ENCODE results near the gene THAP8. TPM values are rescaled to one million over a fixed set of nuclear protein-coding genes. Genes with fewer than 3 reads are reported as not detected.

THAP8 gene
- total RNA-seq, 1 experiment from 2014 or later = 6.6 TPM

DNA sequence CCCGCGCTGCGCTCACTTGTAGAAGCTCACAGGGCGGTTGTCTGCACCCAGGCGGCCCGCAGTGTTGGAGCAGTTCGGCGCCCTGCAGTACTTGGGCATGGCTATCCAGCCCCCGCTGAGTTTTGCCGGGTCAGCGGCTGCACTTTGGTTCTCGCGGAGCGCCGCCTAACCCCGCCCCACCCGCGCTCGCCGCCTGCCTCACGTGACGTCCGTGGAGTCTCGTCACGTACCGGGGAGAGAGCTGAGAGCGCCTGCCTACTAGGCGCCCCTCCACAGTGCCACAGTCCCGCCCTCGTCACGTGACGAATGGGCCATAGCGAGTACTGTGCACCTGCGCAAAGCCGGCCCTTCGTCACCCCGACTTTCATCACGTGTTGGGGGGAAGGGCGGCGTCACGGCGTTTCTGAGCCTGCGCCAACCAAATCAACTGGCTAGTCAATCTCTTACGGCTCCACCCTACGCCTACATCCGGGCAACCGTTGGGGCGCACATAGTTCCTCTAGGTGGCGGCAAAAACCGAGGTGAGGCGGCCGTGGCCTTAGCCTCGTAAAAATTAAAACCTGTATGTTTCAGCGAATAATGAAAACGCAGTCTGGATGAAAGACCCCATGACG is at the start of gene THAP8 (continued):
- TF ChIP-seq, protein P1, sequence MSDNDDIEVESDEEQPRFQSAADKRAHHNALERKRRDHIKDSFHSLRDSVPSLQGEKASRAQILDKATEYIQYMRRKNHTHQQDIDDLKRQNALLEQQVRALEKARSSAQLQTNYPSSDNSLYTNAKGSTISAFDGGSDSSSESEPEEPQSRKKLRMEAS (CRISPR knock-in tag; IDR thresholded peaks at IDR 0.05) = peak; percentile 92
- no peak for TF ChIP-seq MXD4 (CRISPR knock-in tag; IDR thresholded peaks at IDR 0.05; ENCODE audit: borderline replicate concordance)
- TF ChIP-seq ZNF232 (CRISPR knock-in tag; IDR thresholded peaks at IDR 0.05) = peak; percentile 70; the same call in 1 of the 2 replicates
- TF ChIP-seq TEAD1 (CRISPR knock-in tag; IDR thresholded peaks at IDR 0.05) = peak; percentile 88
- TF ChIP-seq, protein P2, sequence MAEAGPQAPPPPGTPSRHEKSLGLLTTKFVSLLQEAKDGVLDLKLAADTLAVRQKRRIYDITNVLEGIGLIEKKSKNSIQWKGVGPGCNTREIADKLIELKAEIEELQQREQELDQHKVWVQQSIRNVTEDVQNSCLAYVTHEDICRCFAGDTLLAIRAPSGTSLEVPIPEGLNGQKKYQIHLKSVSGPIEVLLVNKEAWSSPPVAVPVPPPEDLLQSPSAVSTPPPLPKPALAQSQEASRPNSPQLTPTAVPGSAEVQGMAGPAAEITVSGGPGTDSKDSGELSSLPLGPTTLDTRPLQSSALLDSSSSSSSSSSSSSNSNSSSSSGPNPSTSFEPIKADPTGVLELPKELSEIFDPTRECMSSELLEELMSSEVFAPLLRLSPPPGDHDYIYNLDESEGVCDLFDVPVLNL (CRISPR knock-in tag; IDR thresholded peaks at IDR 0.05; ENCODE audit: borderline replicate concordance, low read depth) = no peak
- no peak for TF ChIP-seq TEAD4 (CRISPR knock-in tag; IDR thresholded peaks at IDR 0.05)
- TF ChIP-seq JUN (CRISPR knock-in tag; IDR thresholded peaks at IDR 0.05) = no peak
- TF ChIP-seq, protein P3, sequence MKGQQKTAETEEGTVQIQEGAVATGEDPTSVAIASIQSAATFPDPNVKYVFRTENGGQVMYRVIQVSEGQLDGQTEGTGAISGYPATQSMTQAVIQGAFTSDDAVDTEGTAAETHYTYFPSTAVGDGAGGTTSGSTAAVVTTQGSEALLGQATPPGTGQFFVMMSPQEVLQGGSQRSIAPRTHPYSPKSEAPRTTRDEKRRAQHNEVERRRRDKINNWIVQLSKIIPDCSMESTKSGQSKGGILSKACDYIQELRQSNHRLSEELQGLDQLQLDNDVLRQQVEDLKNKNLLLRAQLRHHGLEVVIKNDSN (CRISPR knock-in tag; IDR thresholded peaks at IDR 0.05) = peak; percentile 100
- TF ChIP-seq, protein P4, sequence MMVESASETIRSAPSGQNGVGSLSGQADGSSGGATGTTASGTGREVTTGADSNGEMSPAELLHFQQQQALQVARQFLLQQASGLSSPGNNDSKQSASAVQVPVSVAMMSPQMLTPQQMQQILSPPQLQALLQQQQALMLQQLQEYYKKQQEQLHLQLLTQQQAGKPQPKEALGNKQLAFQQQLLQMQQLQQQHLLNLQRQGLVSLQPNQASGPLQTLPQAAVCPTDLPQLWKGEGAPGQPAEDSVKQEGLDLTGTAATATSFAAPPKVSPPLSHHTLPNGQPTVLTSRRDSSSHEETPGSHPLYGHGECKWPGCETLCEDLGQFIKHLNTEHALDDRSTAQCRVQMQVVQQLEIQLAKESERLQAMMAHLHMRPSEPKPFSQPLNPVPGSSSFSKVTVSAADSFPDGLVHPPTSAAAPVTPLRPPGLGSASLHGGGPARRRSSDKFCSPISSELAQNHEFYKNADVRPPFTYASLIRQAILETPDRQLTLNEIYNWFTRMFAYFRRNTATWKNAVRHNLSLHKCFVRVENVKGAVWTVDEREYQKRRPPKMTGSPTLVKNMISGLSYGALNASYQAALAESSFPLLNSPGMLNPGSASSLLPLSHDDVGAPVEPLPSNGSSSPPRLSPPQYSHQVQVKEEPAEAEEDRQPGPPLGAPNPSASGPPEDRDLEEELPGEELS (CRISPR knock-in tag; IDR thresholded peaks at IDR 0.05) = peak; percentile 92
- no peak for TF ChIP-seq NFYB (CRISPR knock-in tag; conservative IDR thresholded peaks at IDR 0.05; ENCODE audit: low read depth)
- peak; percentile 55; the same call in 1 of the 2 replicates for TF ChIP-seq CREM (CRISPR knock-in tag; IDR thresholded peaks at IDR 0.05)
- no peak for TF ChIP-seq ZNF396 (CRISPR knock-in tag; IDR thresholded peaks at IDR 0.05; ENCODE audit: borderline replicate concordance)
- peak; percentile 97 for TF ChIP-seq ETV6 (CRISPR knock-in tag; IDR thresholded peaks at IDR 0.05)
- no peak; the same call in 1 of the 2 replicates for TF ChIP-seq PRRX2 (CRISPR knock-in tag; IDR thresholded peaks at IDR 0.05)
- TF ChIP-seq RORB (CRISPR knock-in tag; IDR thresholded peaks at IDR 0.05) = no peak
- TF ChIP-seq ZNF317 (CRISPR knock-in tag; IDR thresholded peaks at IDR 0.05; ENCODE audit: borderline replicate concordance, low read depth) = no peak
- peak; percentile 64; the same call in 1 of the 2 replicates for TF ChIP-seq SP1 (CRISPR knock-in tag; conservative IDR thresholded peaks at IDR 0.05)
- TF ChIP-seq CBFB (CRISPR knock-in tag; IDR thresholded peaks at IDR 0.05; ENCODE audit: low read depth) = 0 out of 2 replicates have a peak, but pooled peaks have one; percentile 89
- TF ChIP-seq FOXP1 (CRISPR knock-in tag; IDR thresholded peaks at IDR 0.05; ENCODE audit: borderline replicate concordance) = peak; percentile 81; the same call in 1 of the 2 replicates
- TF ChIP-seq, protein P5, sequence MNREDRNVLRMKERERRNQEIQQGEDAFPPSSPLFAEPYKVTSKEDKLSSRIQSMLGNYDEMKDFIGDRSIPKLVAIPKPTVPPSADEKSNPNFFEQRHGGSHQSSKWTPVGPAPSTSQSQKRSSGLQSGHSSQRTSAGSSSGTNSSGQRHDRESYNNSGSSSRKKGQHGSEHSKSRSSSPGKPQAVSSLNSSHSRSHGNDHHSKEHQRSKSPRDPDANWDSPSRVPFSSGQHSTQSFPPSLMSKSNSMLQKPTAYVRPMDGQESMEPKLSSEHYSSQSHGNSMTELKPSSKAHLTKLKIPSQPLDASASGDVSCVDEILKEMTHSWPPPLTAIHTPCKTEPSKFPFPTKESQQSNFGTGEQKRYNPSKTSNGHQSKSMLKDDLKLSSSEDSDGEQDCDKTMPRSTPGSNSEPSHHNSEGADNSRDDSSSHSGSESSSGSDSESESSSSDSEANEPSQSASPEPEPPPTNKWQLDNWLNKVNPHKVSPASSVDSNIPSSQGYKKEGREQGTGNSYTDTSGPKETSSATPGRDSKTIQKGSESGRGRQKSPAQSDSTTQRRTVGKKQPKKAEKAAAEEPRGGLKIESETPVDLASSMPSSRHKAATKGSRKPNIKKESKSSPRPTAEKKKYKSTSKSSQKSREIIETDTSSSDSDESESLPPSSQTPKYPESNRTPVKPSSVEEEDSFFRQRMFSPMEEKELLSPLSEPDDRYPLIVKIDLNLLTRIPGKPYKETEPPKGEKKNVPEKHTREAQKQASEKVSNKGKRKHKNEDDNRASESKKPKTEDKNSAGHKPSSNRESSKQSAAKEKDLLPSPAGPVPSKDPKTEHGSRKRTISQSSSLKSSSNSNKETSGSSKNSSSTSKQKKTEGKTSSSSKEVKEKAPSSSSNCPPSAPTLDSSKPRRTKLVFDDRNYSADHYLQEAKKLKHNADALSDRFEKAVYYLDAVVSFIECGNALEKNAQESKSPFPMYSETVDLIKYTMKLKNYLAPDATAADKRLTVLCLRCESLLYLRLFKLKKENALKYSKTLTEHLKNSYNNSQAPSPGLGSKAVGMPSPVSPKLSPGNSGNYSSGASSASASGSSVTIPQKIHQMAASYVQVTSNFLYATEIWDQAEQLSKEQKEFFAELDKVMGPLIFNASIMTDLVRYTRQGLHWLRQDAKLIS (CRISPR knock-in tag; IDR thresholded peaks at IDR 0.05; ENCODE audit: borderline replicate concordance) = 0 out of 2 replicates have a peak, but pooled peaks have one; percentile 55
- TF ChIP-seq, protein P6, sequence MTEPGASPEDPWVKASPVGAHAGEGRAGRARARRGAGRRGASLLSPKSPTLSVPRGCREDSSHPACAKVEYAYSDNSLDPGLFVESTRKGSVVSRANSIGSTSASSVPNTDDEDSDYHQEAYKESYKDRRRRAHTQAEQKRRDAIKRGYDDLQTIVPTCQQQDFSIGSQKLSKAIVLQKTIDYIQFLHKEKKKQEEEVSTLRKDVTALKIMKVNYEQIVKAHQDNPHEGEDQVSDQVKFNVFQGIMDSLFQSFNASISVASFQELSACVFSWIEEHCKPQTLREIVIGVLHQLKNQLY (CRISPR knock-in tag; IDR thresholded peaks at IDR 0.05) = no peak
- TF ChIP-seq GABPB1 (CRISPR knock-in tag; IDR thresholded peaks at IDR 0.05) = peak; percentile 32; the same call in 1 of the 2 replicates
- TF ChIP-seq, protein P7, sequence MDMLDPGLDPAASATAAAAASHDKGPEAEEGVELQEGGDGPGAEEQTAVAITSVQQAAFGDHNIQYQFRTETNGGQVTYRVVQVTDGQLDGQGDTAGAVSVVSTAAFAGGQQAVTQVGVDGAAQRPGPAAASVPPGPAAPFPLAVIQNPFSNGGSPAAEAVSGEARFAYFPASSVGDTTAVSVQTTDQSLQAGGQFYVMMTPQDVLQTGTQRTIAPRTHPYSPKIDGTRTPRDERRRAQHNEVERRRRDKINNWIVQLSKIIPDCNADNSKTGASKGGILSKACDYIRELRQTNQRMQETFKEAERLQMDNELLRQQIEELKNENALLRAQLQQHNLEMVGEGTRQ (CRISPR knock-in tag; IDR thresholded peaks at IDR 0.05) = peak; percentile 100
- TF ChIP-seq, protein P8, sequence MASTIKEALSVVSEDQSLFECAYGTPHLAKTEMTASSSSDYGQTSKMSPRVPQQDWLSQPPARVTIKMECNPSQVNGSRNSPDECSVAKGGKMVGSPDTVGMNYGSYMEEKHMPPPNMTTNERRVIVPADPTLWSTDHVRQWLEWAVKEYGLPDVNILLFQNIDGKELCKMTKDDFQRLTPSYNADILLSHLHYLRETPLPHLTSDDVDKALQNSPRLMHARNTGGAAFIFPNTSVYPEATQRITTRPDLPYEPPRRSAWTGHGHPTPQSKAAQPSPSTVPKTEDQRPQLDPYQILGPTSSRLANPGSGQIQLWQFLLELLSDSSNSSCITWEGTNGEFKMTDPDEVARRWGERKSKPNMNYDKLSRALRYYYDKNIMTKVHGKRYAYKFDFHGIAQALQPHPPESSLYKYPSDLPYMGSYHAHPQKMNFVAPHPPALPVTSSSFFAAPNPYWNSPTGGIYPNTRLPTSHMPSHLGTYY (CRISPR knock-in tag; IDR thresholded peaks at IDR 0.05) = no peak
- TF ChIP-seq, protein P9, sequence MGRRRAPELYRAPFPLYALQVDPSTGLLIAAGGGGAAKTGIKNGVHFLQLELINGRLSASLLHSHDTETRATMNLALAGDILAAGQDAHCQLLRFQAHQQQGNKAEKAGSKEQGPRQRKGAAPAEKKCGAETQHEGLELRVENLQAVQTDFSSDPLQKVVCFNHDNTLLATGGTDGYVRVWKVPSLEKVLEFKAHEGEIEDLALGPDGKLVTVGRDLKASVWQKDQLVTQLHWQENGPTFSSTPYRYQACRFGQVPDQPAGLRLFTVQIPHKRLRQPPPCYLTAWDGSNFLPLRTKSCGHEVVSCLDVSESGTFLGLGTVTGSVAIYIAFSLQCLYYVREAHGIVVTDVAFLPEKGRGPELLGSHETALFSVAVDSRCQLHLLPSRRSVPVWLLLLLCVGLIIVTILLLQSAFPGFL (CRISPR knock-in tag; IDR thresholded peaks at IDR 0.05; ENCODE audit: borderline replicate concordance) = no peak
- no peak for TF ChIP-seq MYBL2 (CRISPR knock-in tag; IDR thresholded peaks at IDR 0.05)
- TF ChIP-seq, protein P10, sequence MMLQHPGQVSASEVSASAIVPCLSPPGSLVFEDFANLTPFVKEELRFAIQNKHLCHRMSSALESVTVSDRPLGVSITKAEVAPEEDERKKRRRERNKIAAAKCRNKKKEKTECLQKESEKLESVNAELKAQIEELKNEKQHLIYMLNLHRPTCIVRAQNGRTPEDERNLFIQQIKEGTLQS (CRISPR knock-in tag; conservative IDR thresholded peaks at IDR 0.05) = no peak

Measured in WTC11 (cell line).